Measurements from ENCODE around the gene ACTN3. TPM values are rescaled to one million over a fixed set of nuclear protein-coding genes. Genes with fewer than 3 reads are reported as not detected.

Gene ACTN3
- total RNA-seq, 2 experiments from 2014 or later = 0.27 TPM; not detected in 1

DNA sequence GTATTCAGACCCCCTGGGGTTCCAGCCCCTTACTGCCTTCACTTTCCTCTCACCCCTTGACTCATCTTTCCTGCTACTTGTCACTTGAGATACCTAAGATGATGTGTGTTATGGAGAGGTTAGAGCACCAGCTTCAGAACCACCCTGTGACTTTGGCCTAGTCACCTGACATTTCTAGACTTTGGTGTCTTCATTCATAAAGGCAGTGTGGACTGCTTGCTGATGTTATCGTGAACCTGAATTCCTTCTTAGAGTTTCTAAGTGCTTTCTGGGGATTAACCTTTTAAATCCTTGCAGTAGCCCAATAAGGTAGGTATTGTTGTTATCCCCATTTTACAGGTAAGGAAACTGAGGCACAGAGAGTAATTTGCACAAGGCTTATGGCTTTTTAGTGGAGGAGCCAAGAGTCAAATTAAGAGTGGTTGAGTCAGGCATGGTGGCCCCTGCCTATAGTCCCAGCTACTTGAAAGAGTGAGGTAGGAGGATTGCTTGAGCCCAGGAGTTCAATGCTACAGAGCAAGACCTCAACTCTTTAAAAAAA, 41.4 kb upstream of the ACTN3 start:
- intact Hi-C loops (cut with micrococcal nuclease; ENCODE audit: unreplicated experiment) = no loop called here
- Histone ChIP-seq H3K36me3 (ENCODE audit: insufficient read depth, low read length) (peaks cover 22% of the 10 kb centered on the region), H4K20me1 (ENCODE audit: insufficient read depth, low read length) (no peaks in the 10 kb centered on the region), H3K4me1 (ENCODE audit: insufficient read depth, low read length, poor library complexity, severe bottlenecking) (no peaks in the 10 kb centered on the region), H3K79me2 (ENCODE audit: insufficient read depth, low read depth, low read length) (no peaks in the 10 kb centered on the region), H3K9me3 (ENCODE audit: low read length) (no peaks in the 10 kb centered on the region), H3K27ac (ENCODE audit: low read depth, low read length, poor library complexity, severe bottlenecking) (no peak overlapping the region), H3K9me2 (ENCODE audit: insufficient read depth, low read length) (no peaks in the 10 kb centered on the region), H3K4me2 (ENCODE audit: low read length) (no peak overlapping the region), H3K4me3 (ENCODE audit: low read depth, low read length, poor library complexity, severe bottlenecking) (no peak overlapping the region), H2AFZ (ENCODE audit: low read length) (no peak overlapping the region)
- DNase-seq (ENCODE audit: low spot score) = no peak
- POLR2A ChIA-PET = no interaction called here
- BruUV-seq (replicated peaks) = no TSS peak
- CTCF ChIA-PET (ENCODE audit: unreplicated experiment) = interaction anchor here (0.6 kb wide), 1 partner anchor 12 kb away, joined by 3 read pairs; no protein-coding TSS in a partner anchor
- TF ChIP-seq EZH2phosphoT487 (IDR thresholded peaks at IDR 0.05; ENCODE audit: borderline replicate concordance, low read depth, low read length) = no peak
- TF ChIP-seq CTCF (conservative IDR thresholded peaks at IDR 0.05; ENCODE audit: low read length) = no peak

GRCh38 chr11:66509131-66509561, 37.6 kb upstream of the ACTN3 start:
- intact Hi-C loops (cut with micrococcal nuclease; ENCODE audit: unreplicated experiment) = no loop called here
- TF ChIP-seq CTCF (conservative IDR thresholded peaks at IDR 0.05; ENCODE audit: low read length) (no peak), EZH2phosphoT487 (IDR thresholded peaks at IDR 0.05; ENCODE audit: borderline replicate concordance, low read depth, low read length) (no peak)
- no peak overlapping the region for H3K4me3 ChIP-seq (ENCODE audit: low read depth, low read length, poor library complexity, severe bottlenecking)
- H3K36me3 ChIP-seq (ENCODE audit: insufficient read depth, low read length) = peaks cover 19% of the 10 kb centered on the region
- H3K27ac ChIP-seq (ENCODE audit: low read depth, low read length, poor library complexity, severe bottlenecking) = no peak overlapping the region
- H4K20me1 ChIP-seq (ENCODE audit: insufficient read depth, low read length) = no peaks in the 10 kb centered on the region
- H3K79me2 ChIP-seq (ENCODE audit: insufficient read depth, low read depth, low read length) = no peaks in the 10 kb centered on the region
- DNase-seq (ENCODE audit: low spot score) = no peak
- no peak overlapping the region for H2AFZ ChIP-seq (ENCODE audit: low read length)
- no peaks in the 10 kb centered on the region for H3K9me3 ChIP-seq (ENCODE audit: low read length)
- no TSS peak for BruUV-seq (replicated peaks)
- ChIA-PET CTCF (ENCODE audit: unreplicated experiment) (no interaction called here), POLR2A (interaction anchor here (1.1 kb wide), 1 partner anchor 7 kb away, joined by 3 read pairs; no protein-coding TSS in a partner anchor)
- no peak overlapping the region for H3K4me2 ChIP-seq (ENCODE audit: low read length)
- peaks cover 4% of the 10 kb centered on the region for H3K4me1 ChIP-seq (ENCODE audit: insufficient read depth, low read length, poor library complexity, severe bottlenecking)
- no peaks in the 10 kb centered on the region for H3K9me2 ChIP-seq (ENCODE audit: insufficient read depth, low read length)

GRCh38 chr11:66510271-66510989, 36.3 kb upstream of the ACTN3 start, which contains the start of gene BBS1:
Gene BBS1 (plus strand): TSS chr11:66510635. CDS start chr11:66510660, 25 bp downstream.
- no peaks in the 10 kb centered on the region for H3K9me3 ChIP-seq (ENCODE audit: low read length)
- peak within 1 kb of the TSS; percentile 73 for H3K4me2 ChIP-seq (ENCODE audit: low read length)
- no peaks in the 10 kb centered on the region for H3K79me2 ChIP-seq (ENCODE audit: insufficient read depth, low read depth, low read length)
- BruUV-seq (replicated peaks) = TSS peak; percentile 41
- no peaks in the 10 kb centered on the region for H4K20me1 ChIP-seq (ENCODE audit: insufficient read depth, low read length)
- no peaks in the 10 kb centered on the region for H3K9me2 ChIP-seq (ENCODE audit: insufficient read depth, low read length)
- ChIA-PET CTCF (ENCODE audit: unreplicated experiment) (no interaction called here), POLR2A (interaction anchor here (0.5 to 0.7 kb wide), 2 partner anchors 28 to 49 kb away, joined by 3 to 4 read pairs; no protein-coding TSS in a partner anchor)
- H2AFZ ChIP-seq (ENCODE audit: low read length) = peak within 1 kb of the TSS; percentile 82
- TF ChIP-seq CTCF (conservative IDR thresholded peaks at IDR 0.05; ENCODE audit: low read length) (no peak), EZH2phosphoT487 (IDR thresholded peaks at IDR 0.05; ENCODE audit: borderline replicate concordance, low read depth, low read length) (no peak)
- H3K27ac ChIP-seq (ENCODE audit: low read depth, low read length, poor library complexity, severe bottlenecking) = no peak within 1 kb of the TSS
- peak; percentile 71 for DNase-seq (ENCODE audit: low spot score)
- peak within 1 kb of the TSS; percentile 72 for H3K4me3 ChIP-seq (ENCODE audit: low read depth, low read length, poor library complexity, severe bottlenecking)
- intact Hi-C loops (cut with micrococcal nuclease; ENCODE audit: unreplicated experiment) = no loop called here
- H3K4me1 ChIP-seq (ENCODE audit: insufficient read depth, low read length, poor library complexity, severe bottlenecking) = peaks cover 4% of the 10 kb centered on the region
- peaks cover 6% of the 10 kb centered on the region; the same call in 1 of the 2 replicates for H3K36me3 ChIP-seq (ENCODE audit: insufficient read depth, low read length)
